ENCODE results near the gene PRPF38B. TPM values are rescaled to one million over a fixed set of nuclear protein-coding genes. Genes with fewer than 3 reads are reported as not detected.

PRPF38B gene
- total and polyA plus RNA-seq, 9 of the 15 experiments (the other 6 are each of a cell fraction or from before 2014, with no cell fraction given), result 25.3 to 85.5 (median 66.4) TPM

- TF ChIP-seq ZBTB9 (CRISPR knock-in tag; IDR thresholded peaks at IDR 0.05) (no peak), ZFPM2 (CRISPR knock-in tag; IDR thresholded peaks at IDR 0.05) (no peak), CAMTA2 (CRISPR knock-in tag; conservative IDR thresholded peaks at IDR 0.05) (no peak), ASH1L (IDR thresholded peaks at IDR 0.05; ENCODE audit: borderline replicate concordance, low read depth, partially characterized antibody) (no peak), ZNF124 (CRISPR knock-in tag; IDR thresholded peaks at IDR 0.05) (no peak), TAF7 (tag; IDR thresholded peaks at IDR 0.05) (no peak; the same call in 1 of the 2 replicates), MAFF (IDR thresholded peaks at IDR 0.05; ENCODE audit: low read length) (no peak), HDGF (IDR thresholded peaks at IDR 0.05) (no peak), MXD1 (CRISPR knock-in tag; IDR thresholded peaks at IDR 0.05; ENCODE audit: borderline replicate concordance, poor library complexity, severe bottlenecking) (no peak), RBM22 (IDR thresholded peaks at IDR 0.05; ENCODE audit: low read depth, low read length, poor library complexity, severe bottlenecking) (no peak), PHTF2 (CRISPR knock-in tag; IDR thresholded peaks at IDR 0.05) (no peak), NCOA6 (IDR thresholded peaks at IDR 0.05) (no peak), FOXP1 (CRISPR knock-in tag; IDR thresholded peaks at IDR 0.05) (0 out of 2 replicates have a peak, but pooled peaks have one; percentile 53), MCM2 (IDR thresholded peaks at IDR 0.05; ENCODE audit: low read depth) (no peak), SMAD4 (CRISPR knock-in tag; conservative IDR thresholded peaks at IDR 0.05) (no peak), ZNF146 (CRISPR knock-in tag; IDR thresholded peaks at IDR 0.05; ENCODE audit: unreplicated experiment) (no peak), EWSR1 (IDR thresholded peaks at IDR 0.05; ENCODE audit: borderline replicate concordance, low read depth, partially characterized antibody) (no peak), ZNF398 (CRISPR knock-in tag; IDR thresholded peaks at IDR 0.05) (no peak)
Measured at GRCh38 chr1:108747171-108747850, 55.2 kb downstream of the PRPF38B start (continued).

All from K562 (cell line).